Neural progenitor cell (in vitro differentiated cells): ENCODE results near the gene SLC35G1. TPM values are rescaled to one million over a fixed set of nuclear protein-coding genes. Genes with fewer than 3 reads are reported as not detected.

Experiments used
- DNase-seq: peaks from one replicate; pipeline ENCODE4 v3.0.0-alpha.2; 2016; ENCODE audit warnings: low spot score
- H2AFZ ChIP-seq: fragments of 200-600 bp; sonication (generic); replicated peaks from 2 replicates; pipeline ENCODE4 v1.6.1; 2016; ENCODE audit warnings: antibody characterized with exemption
- H3F3A ChIP-seq: fragments of 200-600 bp; sonication (generic); 2 replicates; pipeline ENCODE4 v1.6.1; 2016; ENCODE audit warnings: antibody characterized with exemption, low read depth
- H3K27ac ChIP-seq: fragments of 200-600 bp; sonication (generic); 2 replicates; pipeline ENCODE4 v1.5.1; 2016; ENCODE audit warnings: mild to moderate bottlenecking
- H3K27me3 ChIP-seq: fragments of 200-600 bp; sonication (generic); 2 replicates; pipeline ENCODE4 v1.6.1; 2016; ENCODE audit warnings: mild to moderate bottlenecking, moderate library complexity
- H3K36me3 ChIP-seq: fragments of 200-600 bp; sonication (generic); 2 replicates; pipeline ENCODE4 v1.5.1; 2016
- H3K4me1 ChIP-seq: fragments of 200-600 bp; sonication (generic); 2 replicates; pipeline ENCODE4 v1.6.1; 2016; ENCODE audit warnings: mixed run types
- H3K4me2 ChIP-seq: fragments of 200-600 bp; sonication (generic); 2 replicates; pipeline ENCODE4 v1.6.1; 2016
- H3K4me3 ChIP-seq: fragments of 200-600 bp; sonication (generic); 2 replicates; pipeline ENCODE4 v1.5.1; 2016
- H3K79me2 ChIP-seq: fragments of 200-600 bp; sonication (generic); 2 replicates; pipeline ENCODE4 v1.6.1; 2016; ENCODE audit warnings: low read depth
- H3K9ac ChIP-seq: fragments of 200-600 bp; sonication (generic); 2 replicates; pipeline ENCODE4 v1.6.1; 2016
- H3K9me3 ChIP-seq: fragments of 200-600 bp; sonication (generic); 2 replicates; pipeline ENCODE4 v1.5.1; 2016; ENCODE audit warnings: low read depth
- H4K20me1 ChIP-seq: fragments of 200-600 bp; sonication (generic); 2 replicates; pipeline ENCODE4 v1.6.1; 2016; ENCODE audit warnings: low read depth
- H3K27ac Mint-ChIP-seq: 3 replicates; pipeline ENCODE4 v1.8.0; 2021; ENCODE audit warnings: mixed read lengths
- H3K27me3 Mint-ChIP-seq: 2 replicates; pipeline ENCODE4 v1.8.0; 2022; ENCODE audit warnings: low read depth, mild to moderate bottlenecking, inconsistent platforms, moderate library complexity, mixed read lengths; ENCODE audit not compliant: insufficient read depth
- H3K36me3 Mint-ChIP-seq: 3 replicates; pipeline ENCODE4 v1.8.0; 2021; ENCODE audit warnings: mixed read lengths
- H3K4me1 Mint-ChIP-seq: 3 replicates; pipeline ENCODE4 v1.8.0; 2021; ENCODE audit warnings: mixed read lengths
- H3K4me3 Mint-ChIP-seq: 3 replicates; pipeline ENCODE4 v1.8.0; 2021; ENCODE audit warnings: mild to moderate bottlenecking, moderate library complexity, mixed read lengths
- H3K9me3 Mint-ChIP-seq: 3 replicates; pipeline ENCODE4 v1.8.0; 2020; ENCODE audit warnings: mixed read lengths
- EZH2 ChIP-seq: fragments of 200-600 bp; sonication (generic); IDR thresholded peaks from 2 replicates; pipeline ENCODE4 v1.6.1; 2017; ENCODE audit warnings: antibody characterized with exemption, mild to moderate bottlenecking, moderate library complexity
- EZH2phosphoT487 ChIP-seq: fragments of 200-600 bp; sonication (generic); IDR thresholded peaks from 2 replicates; pipeline ENCODE4 v1.6.1; 2017; ENCODE audit warnings: antibody characterized with exemption
- total RNA-seq: library from RNA; depleted of rRNA; stranded (reverse); fragments of >200 nt; gene quantifications from 2 replicates; pipeline ENCODE4 v1.2.3, GENCODE V29; 2015; ENCODE audit warnings: low replicate concordance
- TF ChIP-seq, protein P1 (sequence below): fragments of 200-600 bp; sonication (generic); IDR thresholded peaks from 2 replicates; pipeline ENCODE4 v1.5.1; 2017; ENCODE audit warnings: antibody characterized with exemption, mild to moderate bottlenecking

The SLC35G1 gene
- total RNA-seq, 1 donor from 2014 or later, result 14.6 TPM

GRCh38 chr10:93854975-93855374 is 38.8 kb upstream of the SLC35G1 start:
- Histone ChIP-seq H3K4me2 (no peak overlapping the region), H3K27ac (no peak overlapping the region), H3K36me3 (no peaks in the 10 kb centered on the region), H3F3A (peaks cover 33% of the 10 kb centered on the region), H3K4me1 (peaks cover 11% of the 10 kb centered on the region), H3K79me2 (no peaks in the 10 kb centered on the region), H2AFZ (no peak overlapping the region), H3K9ac (no peak overlapping the region), H3K9me3 (no peaks in the 10 kb centered on the region), H3K4me3 (no peak overlapping the region), H3K27me3 (peaks cover 9% of the 10 kb centered on the region), H4K20me1 (no peaks in the 10 kb centered on the region)
- Mint-ChIP-seq H3K9me3 (peaks cover 15% of the 10 kb centered on the region), H3K4me1 (peaks cover 3% of the 10 kb centered on the region), H3K27me3 (no peaks in the 10 kb centered on the region), H3K27ac (no peak overlapping the region), H3K36me3 (no peaks in the 10 kb centered on the region), H3K4me3 (no peak overlapping the region)
- DNase-seq, result no peak
- TF ChIP-seq EZH2phosphoT487 (no peak), EZH2 (no peak)
- TF ChIP-seq, protein P1, sequence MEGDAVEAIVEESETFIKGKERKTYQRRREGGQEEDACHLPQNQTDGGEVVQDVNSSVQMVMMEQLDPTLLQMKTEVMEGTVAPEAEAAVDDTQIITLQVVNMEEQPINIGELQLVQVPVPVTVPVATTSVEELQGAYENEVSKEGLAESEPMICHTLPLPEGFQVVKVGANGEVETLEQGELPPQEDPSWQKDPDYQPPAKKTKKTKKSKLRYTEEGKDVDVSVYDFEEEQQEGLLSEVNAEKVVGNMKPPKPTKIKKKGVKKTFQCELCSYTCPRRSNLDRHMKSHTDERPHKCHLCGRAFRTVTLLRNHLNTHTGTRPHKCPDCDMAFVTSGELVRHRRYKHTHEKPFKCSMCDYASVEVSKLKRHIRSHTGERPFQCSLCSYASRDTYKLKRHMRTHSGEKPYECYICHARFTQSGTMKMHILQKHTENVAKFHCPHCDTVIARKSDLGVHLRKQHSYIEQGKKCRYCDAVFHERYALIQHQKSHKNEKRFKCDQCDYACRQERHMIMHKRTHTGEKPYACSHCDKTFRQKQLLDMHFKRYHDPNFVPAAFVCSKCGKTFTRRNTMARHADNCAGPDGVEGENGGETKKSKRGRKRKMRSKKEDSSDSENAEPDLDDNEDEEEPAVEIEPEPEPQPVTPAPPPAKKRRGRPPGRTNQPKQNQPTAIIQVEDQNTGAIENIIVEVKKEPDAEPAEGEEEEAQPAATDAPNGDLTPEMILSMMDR, result no peak

DNA sequence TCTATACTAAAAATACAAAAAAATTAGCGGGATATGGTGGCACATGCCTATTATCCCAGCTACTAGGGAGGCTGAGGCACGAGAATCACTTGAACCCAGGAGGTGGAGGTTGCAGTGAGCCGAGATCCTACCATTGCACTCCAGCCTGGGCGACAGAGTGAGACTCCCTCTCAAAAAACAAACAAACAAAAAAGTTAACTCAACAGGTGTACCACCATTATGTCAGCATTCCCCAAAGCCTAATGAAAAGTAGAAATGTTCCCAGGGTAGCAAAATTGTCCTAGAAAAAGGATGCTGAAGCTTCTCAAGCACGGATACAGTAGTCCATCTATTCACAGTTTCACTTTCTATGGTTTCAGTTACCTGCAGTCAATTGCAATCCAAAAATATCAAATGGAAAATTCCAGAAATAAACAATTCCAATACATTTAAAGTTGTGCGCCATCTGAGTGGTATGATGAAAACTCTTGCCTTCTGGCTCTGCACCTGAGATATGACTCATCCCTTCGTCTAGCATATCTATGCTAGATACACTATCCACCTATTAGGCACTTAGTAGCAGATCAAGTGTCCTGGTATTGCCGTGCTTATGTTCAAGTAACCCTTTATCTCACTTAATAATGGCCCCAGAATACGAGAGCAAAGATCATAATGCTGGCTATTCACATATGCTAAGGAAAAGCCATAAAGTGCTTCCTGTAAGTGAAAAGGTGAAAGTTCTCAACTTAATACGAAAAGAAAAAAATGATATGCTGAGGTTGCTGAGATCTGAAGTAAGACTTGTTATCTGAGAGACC is 37.2 kb upstream of the SLC35G1 start:
- no peak overlapping the region for H3K27ac Mint-ChIP-seq

GRCh38 chr10:93859049-93859655 is 34.6 kb upstream of the SLC35G1 start:
- TF ChIP-seq EZH2 (no peak), EZH2phosphoT487 (no peak)
- TF ChIP-seq, protein P1, result peak; percentile 65
- Mint-ChIP-seq H3K4me1 (no peaks in the 10 kb centered on the region), H3K27ac (no peak overlapping the region), H3K4me3 (no peak overlapping the region), H3K9me3 (peaks cover 6% of the 10 kb centered on the region), H3K27me3 (peaks cover 7% of the 10 kb centered on the region), H3K36me3 (peaks cover 3% of the 10 kb centered on the region)
- Histone ChIP-seq H3K27ac (no peak overlapping the region), H3F3A (peaks cover 12% of the 10 kb centered on the region), H3K4me1 (no peaks in the 10 kb centered on the region), H3K9ac (no peak overlapping the region), H3K4me3 (no peak overlapping the region), H2AFZ (peak overlapping the region; percentile 19), H4K20me1 (no peaks in the 10 kb centered on the region), H3K36me3 (no peaks in the 10 kb centered on the region), H3K9me3 (no peaks in the 10 kb centered on the region), H3K4me2 (no peak overlapping the region), H3K27me3 (peaks cover 9% of the 10 kb centered on the region), H3K79me2 (no peaks in the 10 kb centered on the region)
- DNase-seq, result peak; percentile 11

More for the DNA sequence above, 37.2 kb upstream of the SLC35G1 start:
- Histone ChIP-seq H2AFZ (no peak overlapping the region), H3K79me2 (no peaks in the 10 kb centered on the region), H3F3A (peaks cover 17% of the 10 kb centered on the region), H3K27me3 (peaks cover 9% of the 10 kb centered on the region), H3K4me3 (no peak overlapping the region), H3K27ac (no peak overlapping the region), H3K4me1 (no peaks in the 10 kb centered on the region), H3K36me3 (no peaks in the 10 kb centered on the region), H3K4me2 (no peak overlapping the region), H3K9me3 (no peaks in the 10 kb centered on the region), H4K20me1 (no peaks in the 10 kb centered on the region), H3K9ac (no peak overlapping the region)
- Mint-ChIP-seq H3K36me3 (peaks cover 3% of the 10 kb centered on the region), H3K9me3 (peaks cover 19% of the 10 kb centered on the region), H3K4me3 (no peak overlapping the region), H3K4me1 (no peaks in the 10 kb centered on the region), H3K27me3 (no peaks in the 10 kb centered on the region)
- DNase-seq, result no peak
- no peak for TF ChIP-seq EZH2
- TF ChIP-seq, protein P1, result no peak
- no peak for TF ChIP-seq EZH2phosphoT487
